ENCODE data around the gene ZNF280A.

The ZNF280A gene

DNA sequence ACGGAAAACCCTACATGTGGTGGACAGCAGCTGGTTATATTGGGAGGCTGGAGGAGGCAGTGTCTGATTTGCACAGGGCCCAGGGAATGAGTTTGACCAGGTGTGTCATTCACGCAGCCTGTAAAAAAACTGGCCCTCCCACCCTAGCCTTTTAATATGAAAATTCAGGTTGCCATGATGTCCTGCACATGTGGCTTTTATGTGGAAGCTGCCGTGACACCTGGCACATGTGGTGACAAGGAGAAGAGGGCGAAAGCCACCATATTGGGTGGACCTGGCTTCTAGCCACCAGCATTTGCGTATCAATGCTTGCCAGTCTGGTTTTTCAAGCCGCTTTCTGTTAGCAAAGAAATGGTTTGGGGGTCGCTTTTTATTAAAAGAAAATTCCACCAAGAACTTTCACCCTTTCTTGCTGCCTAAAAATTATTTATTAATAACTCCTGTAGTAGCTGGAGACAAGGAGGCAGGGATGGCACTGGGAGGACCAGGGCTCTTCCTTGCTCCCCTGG is 54.9 kb downstream of the ZNF280A start:
- Histone ChIP-seq H3F3A (ENCODE audit: insufficient read depth, low read length) (no peaks in the 10 kb centered on the region), H4K20me1 (ENCODE audit: insufficient read depth, low read length) (no peaks in the 10 kb centered on the region), H3K4me1 (ENCODE audit: low read length) (no peaks in the 10 kb centered on the region), H3K27ac (ENCODE audit: low read length) (no peak overlapping the region), H3K4me3 (ENCODE audit: low read length) (no peak overlapping the region), H3K36me3 (replicated peaks; ENCODE audit: insufficient read depth, low read length) (no peaks in the 10 kb centered on the region), H3K9me2 (replicated peaks; ENCODE audit: insufficient read depth, low read length) (no peaks in the 10 kb centered on the region), H3K27me3 (replicated peaks; ENCODE audit: insufficient read depth, low read length) (no peaks in the 10 kb centered on the region), H3K4me2 (ENCODE audit: low read depth, low read length) (no peak overlapping the region), H3K9me3 (replicated peaks; ENCODE audit: insufficient read depth, low read length) (no peaks in the 10 kb centered on the region), H3K79me2 (ENCODE audit: low read length) (no peaks in the 10 kb centered on the region), H2AFZ (ENCODE audit: low read length) (no peak overlapping the region), H3K9ac (ENCODE audit: low read length) (no peak overlapping the region)
- TF ChIP-seq, protein P1, sequence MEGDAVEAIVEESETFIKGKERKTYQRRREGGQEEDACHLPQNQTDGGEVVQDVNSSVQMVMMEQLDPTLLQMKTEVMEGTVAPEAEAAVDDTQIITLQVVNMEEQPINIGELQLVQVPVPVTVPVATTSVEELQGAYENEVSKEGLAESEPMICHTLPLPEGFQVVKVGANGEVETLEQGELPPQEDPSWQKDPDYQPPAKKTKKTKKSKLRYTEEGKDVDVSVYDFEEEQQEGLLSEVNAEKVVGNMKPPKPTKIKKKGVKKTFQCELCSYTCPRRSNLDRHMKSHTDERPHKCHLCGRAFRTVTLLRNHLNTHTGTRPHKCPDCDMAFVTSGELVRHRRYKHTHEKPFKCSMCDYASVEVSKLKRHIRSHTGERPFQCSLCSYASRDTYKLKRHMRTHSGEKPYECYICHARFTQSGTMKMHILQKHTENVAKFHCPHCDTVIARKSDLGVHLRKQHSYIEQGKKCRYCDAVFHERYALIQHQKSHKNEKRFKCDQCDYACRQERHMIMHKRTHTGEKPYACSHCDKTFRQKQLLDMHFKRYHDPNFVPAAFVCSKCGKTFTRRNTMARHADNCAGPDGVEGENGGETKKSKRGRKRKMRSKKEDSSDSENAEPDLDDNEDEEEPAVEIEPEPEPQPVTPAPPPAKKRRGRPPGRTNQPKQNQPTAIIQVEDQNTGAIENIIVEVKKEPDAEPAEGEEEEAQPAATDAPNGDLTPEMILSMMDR (IDR thresholded peaks at IDR 0.05; ENCODE audit: low read length): no peak
- TF ChIP-seq EZH2phosphoT487 (IDR thresholded peaks at IDR 0.05; ENCODE audit: low read length) (no peak), EZH2 (optimal IDR thresholded peaks at IDR 0.05; ENCODE audit: low read depth, low read length) (no peak)
- no peak for DNase-seq

DNA sequence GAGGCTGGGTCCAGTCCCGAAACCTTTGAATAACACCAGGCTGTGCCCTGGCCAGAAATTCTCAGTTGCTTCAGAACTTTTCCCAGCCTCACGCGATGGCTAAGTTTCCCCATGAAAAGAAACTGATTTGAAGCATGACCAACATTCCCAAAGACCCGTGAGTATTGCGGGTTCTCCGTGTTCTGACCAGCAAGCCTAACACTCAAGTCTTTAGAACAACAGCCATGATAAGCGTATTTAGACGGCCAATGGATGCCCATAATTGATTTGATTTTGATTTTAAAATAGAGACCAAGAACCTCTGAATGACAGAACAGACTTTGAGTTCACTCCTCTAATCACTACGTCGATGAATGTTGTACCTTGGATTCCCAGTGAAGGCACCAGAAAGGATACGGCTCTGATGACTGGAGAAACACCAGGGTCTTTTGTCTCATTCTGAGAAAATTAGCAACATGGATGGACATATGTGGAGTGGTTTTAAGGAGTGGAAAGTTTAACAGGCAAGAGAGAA is 55.5 kb downstream of the ZNF280A start:
- H3K9me2 ChIP-seq (replicated peaks; ENCODE audit: insufficient read depth, low read length): no peaks in the 10 kb centered on the region
- H3F3A ChIP-seq (ENCODE audit: insufficient read depth, low read length): no peaks in the 10 kb centered on the region
- no peaks in the 10 kb centered on the region for H3K79me2 ChIP-seq (ENCODE audit: low read length)
- no peak overlapping the region for H3K27ac ChIP-seq (ENCODE audit: low read length)
- H3K4me1 ChIP-seq (ENCODE audit: low read length): no peaks in the 10 kb centered on the region
- no peak overlapping the region; the same call in 1 of the 2 replicates for H3K4me2 ChIP-seq (ENCODE audit: low read depth, low read length)
- H3K9me3 ChIP-seq (replicated peaks; ENCODE audit: insufficient read depth, low read length): no peaks in the 10 kb centered on the region
- H3K27me3 ChIP-seq (replicated peaks; ENCODE audit: insufficient read depth, low read length): no peaks in the 10 kb centered on the region
- H2AFZ ChIP-seq (ENCODE audit: low read length): no peak overlapping the region
- no peaks in the 10 kb centered on the region for H4K20me1 ChIP-seq (ENCODE audit: insufficient read depth, low read length)
- no peak overlapping the region for H3K4me3 ChIP-seq (ENCODE audit: low read length)
- no peak overlapping the region for H3K9ac ChIP-seq (ENCODE audit: low read length)
- TF ChIP-seq EZH2phosphoT487 (IDR thresholded peaks at IDR 0.05; ENCODE audit: low read length): no peak
- TF ChIP-seq EZH2 (optimal IDR thresholded peaks at IDR 0.05; ENCODE audit: low read depth, low read length): no peak
- TF ChIP-seq, protein P1 (IDR thresholded peaks at IDR 0.05; ENCODE audit: low read length): no peak
- no peaks in the 10 kb centered on the region for H3K36me3 ChIP-seq (replicated peaks; ENCODE audit: insufficient read depth, low read length)
- no peak for DNase-seq

DNA sequence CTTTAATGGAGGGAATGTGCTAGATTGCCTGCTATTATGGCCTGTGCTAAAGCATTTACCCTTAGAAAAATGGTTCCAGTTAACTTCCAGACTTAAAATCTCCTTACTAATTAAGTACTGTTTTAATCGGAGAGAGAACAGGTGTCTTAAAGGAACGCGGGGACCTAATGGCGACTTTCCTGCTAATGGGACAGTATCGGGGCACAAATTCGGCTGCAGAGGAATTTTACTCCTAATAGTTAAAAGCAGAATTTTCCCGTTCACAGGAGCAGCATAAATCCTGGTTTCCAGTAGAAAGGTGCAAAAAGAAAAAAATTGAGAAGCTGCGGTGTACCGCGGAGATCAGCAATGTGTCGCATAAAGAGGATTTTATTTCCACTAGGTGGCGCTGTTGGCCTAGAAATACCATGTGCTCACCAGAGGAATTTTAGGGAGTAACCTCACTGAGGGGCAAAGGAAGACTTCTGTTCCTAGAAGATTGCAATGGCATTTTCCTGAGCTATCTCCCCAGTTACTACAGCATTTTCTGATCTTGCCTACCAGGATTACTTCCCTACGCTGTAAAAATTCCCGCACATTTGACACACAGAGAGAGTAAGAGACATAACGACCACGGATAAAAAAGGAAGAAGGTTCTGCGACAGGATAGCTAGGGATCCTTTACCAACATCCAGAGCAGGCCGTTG is 56.1 kb downstream of the ZNF280A start:
- H3K27ac ChIP-seq (ENCODE audit: low read length): no peak overlapping the region
- H3K4me2 ChIP-seq (ENCODE audit: low read depth, low read length): peak overlapping the region; percentile 44; the same call in 1 of the 2 replicates
- TF ChIP-seq, protein P1 (IDR thresholded peaks at IDR 0.05; ENCODE audit: low read length): peak; percentile 81
- TF ChIP-seq EZH2 (optimal IDR thresholded peaks at IDR 0.05; ENCODE audit: low read depth, low read length): no peak
- no peaks in the 10 kb centered on the region for H3K4me1 ChIP-seq (ENCODE audit: low read length)
- no peak overlapping the region for H3K4me3 ChIP-seq (ENCODE audit: low read length)
- H3K9me2 ChIP-seq (replicated peaks; ENCODE audit: insufficient read depth, low read length): no peaks in the 10 kb centered on the region
- H2AFZ ChIP-seq (ENCODE audit: low read length): no peak overlapping the region
- H3F3A ChIP-seq (ENCODE audit: insufficient read depth, low read length): no peaks in the 10 kb centered on the region
- H3K27me3 ChIP-seq (replicated peaks; ENCODE audit: insufficient read depth, low read length): no peaks in the 10 kb centered on the region
- H3K36me3 ChIP-seq (replicated peaks; ENCODE audit: insufficient read depth, low read length): no peaks in the 10 kb centered on the region
- no peaks in the 10 kb centered on the region for H3K9me3 ChIP-seq (replicated peaks; ENCODE audit: insufficient read depth, low read length)
- no peaks in the 10 kb centered on the region for H3K79me2 ChIP-seq (ENCODE audit: low read length)
- H4K20me1 ChIP-seq (ENCODE audit: insufficient read depth, low read length): no peaks in the 10 kb centered on the region
- peak; percentile 67 for DNase-seq
- no peak overlapping the region for H3K9ac ChIP-seq (ENCODE audit: low read length)
